ENCODE measurements around the gene COPZ2. TPM values are rescaled to one million over a fixed set of nuclear protein-coding genes. Genes with fewer than 3 reads are reported as not detected.

The COPZ2 gene
- total RNA-seq, 1 donor: 121 TPM

DNA sequence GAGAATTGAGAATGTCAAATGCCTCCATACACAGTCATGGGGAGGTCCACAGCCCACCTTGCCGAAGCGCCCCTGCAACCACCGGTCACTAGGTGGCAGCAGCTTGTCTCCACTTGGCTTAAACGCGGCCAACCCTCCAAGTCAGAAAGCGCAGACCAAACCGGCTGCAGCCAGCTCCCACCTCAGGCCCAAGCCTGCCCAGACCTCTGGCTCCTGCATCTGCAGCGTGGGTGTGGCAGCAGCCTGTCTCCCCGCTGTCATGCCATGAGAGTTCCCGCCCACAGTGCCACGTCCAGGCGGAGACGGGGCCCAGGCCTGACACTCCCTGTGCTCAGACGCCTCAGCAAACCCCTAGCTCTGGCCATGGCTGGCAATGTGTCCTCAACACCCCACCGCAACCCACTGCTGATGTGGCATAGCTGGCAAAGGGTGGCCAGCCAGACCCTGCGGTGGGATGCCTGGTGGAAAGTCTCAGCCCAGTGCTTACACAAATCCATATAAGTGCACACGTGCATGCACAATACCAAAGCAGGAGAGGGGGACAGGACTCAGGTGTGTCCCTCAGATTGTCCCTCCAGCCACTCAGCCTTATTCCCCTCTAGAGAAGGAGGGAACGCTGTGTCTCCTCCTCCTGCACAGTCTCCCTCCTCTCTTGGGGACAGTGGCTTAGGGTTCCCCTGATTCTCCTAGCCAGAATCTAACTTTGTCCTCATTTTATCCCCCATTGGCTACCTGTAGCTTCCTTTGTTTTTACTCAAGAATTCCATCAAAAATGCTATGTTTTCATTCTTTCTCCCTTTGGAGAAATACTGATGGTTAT lies 10.9 kb downstream of the COPZ2 start:
- Histone ChIP-seq H3K27me3 (ENCODE audit: insufficient read depth, low read length) (no peaks in the 10 kb centered on the region), H3K4me1 (ENCODE audit: insufficient read depth, low read length) (peaks cover 42% of the 10 kb centered on the region), H4K20me1 (ENCODE audit: insufficient read depth, low read length) (no peaks in the 10 kb centered on the region), H3K79me2 (ENCODE audit: insufficient read depth, low read length) (no peaks in the 10 kb centered on the region), H3K4me3 (ENCODE audit: insufficient read depth, low read length) (no peak overlapping the region), H2AFZ (ENCODE audit: low read length) (peak overlapping the region; percentile 39), H3K9me3 (ENCODE audit: low read depth, low read length) (no peaks in the 10 kb centered on the region), H3K4me2 (ENCODE audit: insufficient read depth, low read length) (peak overlapping the region; percentile 98), H3K36me3 (ENCODE audit: insufficient read depth, low read length) (no peaks in the 10 kb centered on the region), H3K27ac (ENCODE audit: low read depth, low read length) (peak overlapping the region; percentile 82)
- peak; percentile 93 for TF ChIP-seq CTCF (IDR thresholded peaks at IDR 0.05; ENCODE audit: extremely low read depth, low read depth, low read length)
- DNase-seq (ENCODE audit: insufficient read length, low spot score, missing footprints): peak; percentile 98

- no peaks in the 10 kb centered on the region for H4K20me1 ChIP-seq (ENCODE audit: insufficient read depth, low read length)
- H2AFZ ChIP-seq (ENCODE audit: low read length): no peak overlapping the region
- peaks cover 42% of the 10 kb centered on the region for H3K4me1 ChIP-seq (ENCODE audit: insufficient read depth, low read length)
- H3K79me2 ChIP-seq (ENCODE audit: insufficient read depth, low read length): no peaks in the 10 kb centered on the region
- DNase-seq (ENCODE audit: insufficient read length, low spot score, missing footprints): no peak
- peak overlapping the region; percentile 82 for H3K27ac ChIP-seq (ENCODE audit: low read depth, low read length)
- H3K9me3 ChIP-seq (ENCODE audit: low read depth, low read length): no peaks in the 10 kb centered on the region
- no peaks in the 10 kb centered on the region for H3K36me3 ChIP-seq (ENCODE audit: insufficient read depth, low read length)
- peak overlapping the region; percentile 98 for H3K4me2 ChIP-seq (ENCODE audit: insufficient read depth, low read length)
- TF ChIP-seq CTCF (IDR thresholded peaks at IDR 0.05; ENCODE audit: extremely low read depth, low read depth, low read length): no peak
- H3K4me3 ChIP-seq (ENCODE audit: insufficient read depth, low read length): peak overlapping the region; percentile 70
- H3K27me3 ChIP-seq (ENCODE audit: insufficient read depth, low read length): no peaks in the 10 kb centered on the region
These were observed 11.6 kb downstream of the COPZ2 start for GRCh38 chr17:48025904-48026501.

DNA sequence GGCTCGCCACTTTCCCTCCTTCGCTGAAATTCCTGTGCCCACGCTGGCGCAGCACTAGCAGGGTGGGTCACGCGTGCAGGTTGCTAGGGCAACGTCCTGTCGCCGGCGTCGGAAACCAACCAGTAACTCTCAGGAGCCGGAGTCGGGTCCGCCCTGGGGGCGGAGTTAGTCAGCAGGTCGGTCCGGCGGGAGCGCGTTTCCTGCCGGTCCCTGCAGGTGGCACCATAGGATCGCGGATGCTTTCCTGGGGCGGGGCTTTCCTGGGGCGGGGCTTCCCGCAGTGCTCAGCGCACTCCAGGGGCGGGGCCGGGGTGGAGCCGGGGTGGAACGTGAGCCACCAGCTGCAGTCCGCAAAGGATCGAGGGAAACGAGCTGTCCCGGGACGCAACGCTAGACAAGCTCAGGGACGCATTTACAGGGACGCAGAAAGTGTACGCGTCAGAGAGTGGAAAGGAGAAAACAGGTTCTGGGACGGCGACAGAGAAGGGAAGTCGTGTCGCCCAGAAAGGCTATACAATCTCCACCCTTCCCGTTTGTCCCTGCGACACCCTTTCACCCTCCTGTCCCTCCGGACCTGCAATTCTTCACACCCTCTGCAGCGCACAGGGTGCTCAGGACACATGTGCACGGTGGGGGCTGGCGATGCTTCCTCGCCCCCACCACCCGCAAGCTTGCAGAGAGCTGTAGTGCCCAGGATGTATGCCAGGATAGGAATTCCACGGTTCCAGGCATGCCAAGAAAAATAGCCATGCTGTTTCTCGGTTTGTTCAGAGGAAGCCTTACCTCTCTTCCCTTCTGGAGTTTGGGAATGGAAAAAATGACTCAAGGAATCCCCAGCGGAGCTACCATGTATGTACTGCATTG lies 12.3 kb downstream of the COPZ2 start:
- Histone ChIP-seq H3K9me3 (ENCODE audit: low read depth, low read length) (no peaks in the 10 kb centered on the region), H3K27ac (ENCODE audit: low read depth, low read length) (peak overlapping the region; percentile 82), H3K4me3 (ENCODE audit: insufficient read depth, low read length) (peak overlapping the region; percentile 70), H4K20me1 (ENCODE audit: insufficient read depth, low read length) (no peaks in the 10 kb centered on the region), H2AFZ (ENCODE audit: low read length) (peak overlapping the region; percentile 31), H3K4me2 (ENCODE audit: insufficient read depth, low read length) (peak overlapping the region; percentile 98), H3K36me3 (ENCODE audit: insufficient read depth, low read length) (no peaks in the 10 kb centered on the region), H3K79me2 (ENCODE audit: insufficient read depth, low read length) (no peaks in the 10 kb centered on the region), H3K27me3 (ENCODE audit: insufficient read depth, low read length) (no peaks in the 10 kb centered on the region), H3K4me1 (ENCODE audit: insufficient read depth, low read length) (peaks cover 35% of the 10 kb centered on the region)
- TF ChIP-seq CTCF (IDR thresholded peaks at IDR 0.05; ENCODE audit: extremely low read depth, low read depth, low read length): peak; percentile 66
- DNase-seq (ENCODE audit: insufficient read length, low spot score, missing footprints): peak; percentile 96

Measured in osteoblast (primary cell).